NCI-H1417 (cell line): ENCODE measurements around the gene COPS9.
A peak's percentile ranks its signal among the peaks of the same experiment; 100 is the strongest.

ENCODE experiments used
- DNase-seq, 3 experiments: peaks; one replicate each; lab custom pipeline; 2025; lab: John Stamatoyannopoulos, UW

COPS9 gene

GRCh38 chr2:240147911-240148587, 11.9 kb upstream of the COPS9 start:
- no peak for DNase-seq

GRCh38 chr2:240147382-240147781, 11.3 kb upstream of the COPS9 start:
- no peak for DNase-seq

GRCh38 chr2:240146627-240147278, 10.6 kb upstream of the COPS9 start:
- no peak for DNase-seq

- no peak for DNase-seq
Observed at GRCh38 chr2:240146141-240146561, 10.0 kb upstream of the COPS9 start.

GRCh38 chr2:240145461-240145860, 9.4 kb upstream of the COPS9 start:
- DNase-seq = no peak

GRCh38 chr2:240144649-240145261, 8.7 kb upstream of the COPS9 start:
- no peak for DNase-seq

- DNase-seq = peak; percentile 17 to 73 (median 59)
Observed at GRCh38 chr2:240143801-240144648, 7.9 kb upstream of the COPS9 start.

- DNase-seq = no peak
Observed at GRCh38 chr2:240143276-240143675, 7.2 kb upstream of the COPS9 start.

GRCh38 chr2:240142859-240143258, 6.8 kb upstream of the COPS9 start:
- DNase-seq = no peak

- no peak for DNase-seq
Observed at GRCh38 chr2:240142256-240142775, 6.2 kb upstream of the COPS9 start.

- DNase-seq = no peak
Observed at GRCh38 chr2:240141736-240142135, 5.6 kb upstream of the COPS9 start.

GRCh38 chr2:240140920-240141319, 4.8 kb upstream of the COPS9 start:
- no peak for DNase-seq

- peak in 2 of 3 experiments; percentile 9 to 79 for DNase-seq
Observed at GRCh38 chr2:240140511-240140910, 4.4 kb upstream of the COPS9 start, which contains the start of gene OTOS. Gene OTOS (minus strand): TSS chr2:240140658. CDS start chr2:240140326, 332 bp downstream.

- peak in 1 of 3 experiments; percentile 27 for DNase-seq
Observed at GRCh38 chr2:240139666-240140393, 3.7 kb upstream of the COPS9 start.

GRCh38 chr2:240139011-240139441, 2.9 kb upstream of the COPS9 start:
- no peak for DNase-seq

- no peak for DNase-seq
Observed at GRCh38 chr2:240138254-240138984, 2.3 kb upstream of the COPS9 start.

GRCh38 chr2:240137596-240138253, 1.6 kb upstream of the COPS9 start:
- DNase-seq = no peak

GRCh38 chr2:240136671-240137292, 677 bp upstream of the COPS9 start:
- no peak for DNase-seq

- no peak for DNase-seq
Observed at GRCh38 chr2:240135706-240136012, 446 bp downstream of the COPS9 start.
